VCaP (cell line): ENCODE results near the gene TPCN1.

Experiments
- H3K27ac ChIP-seq: fragments of 450-650 bp; 2 replicates; pipeline ENCODE4 v1.5.1; 2017
- TF ChIP-seq, protein P1 (sequence below): fragments of 450-650 bp; conservative IDR thresholded peaks from 2 replicates; pipeline ENCODE4 v1.5.1; 2017; ENCODE audit warnings: mild to moderate bottlenecking, moderate library complexity

Gene TPCN1

DNA sequence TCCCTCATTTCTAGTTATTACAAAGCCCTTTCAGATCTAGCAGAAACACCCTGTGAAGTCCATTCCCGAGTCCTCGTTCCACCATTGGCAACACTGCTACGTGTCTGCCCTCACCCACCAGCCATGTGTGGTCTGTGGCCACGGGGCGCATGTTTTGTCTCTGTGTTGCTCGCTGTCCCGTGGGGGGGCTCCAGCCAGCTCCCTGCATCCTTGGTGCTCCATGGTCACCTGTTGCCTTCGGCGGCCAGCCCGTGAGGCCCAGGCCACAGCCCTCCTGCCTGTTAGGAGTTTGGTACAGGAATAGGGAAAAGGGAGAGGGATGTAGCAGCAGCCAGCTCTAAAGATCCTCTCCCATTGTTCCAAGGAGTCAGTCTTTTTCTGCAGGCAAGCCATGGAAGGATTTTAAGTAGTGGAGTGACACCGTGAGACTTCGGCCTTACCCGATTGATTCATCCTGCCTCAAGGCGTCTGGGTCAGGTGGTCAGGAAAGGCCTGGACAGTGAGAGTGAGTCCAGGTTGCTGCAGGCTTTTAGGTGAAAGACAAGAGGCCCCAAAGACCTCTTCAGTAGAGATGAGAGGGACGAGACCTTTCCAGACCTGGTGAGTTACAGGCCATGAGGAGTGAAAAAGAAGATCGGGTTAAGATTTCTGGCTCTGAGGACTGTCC is 30.3 kb downstream of the TPCN1 start:
- H3K27ac ChIP-seq: no peak overlapping the region
- TF ChIP-seq, protein P1, sequence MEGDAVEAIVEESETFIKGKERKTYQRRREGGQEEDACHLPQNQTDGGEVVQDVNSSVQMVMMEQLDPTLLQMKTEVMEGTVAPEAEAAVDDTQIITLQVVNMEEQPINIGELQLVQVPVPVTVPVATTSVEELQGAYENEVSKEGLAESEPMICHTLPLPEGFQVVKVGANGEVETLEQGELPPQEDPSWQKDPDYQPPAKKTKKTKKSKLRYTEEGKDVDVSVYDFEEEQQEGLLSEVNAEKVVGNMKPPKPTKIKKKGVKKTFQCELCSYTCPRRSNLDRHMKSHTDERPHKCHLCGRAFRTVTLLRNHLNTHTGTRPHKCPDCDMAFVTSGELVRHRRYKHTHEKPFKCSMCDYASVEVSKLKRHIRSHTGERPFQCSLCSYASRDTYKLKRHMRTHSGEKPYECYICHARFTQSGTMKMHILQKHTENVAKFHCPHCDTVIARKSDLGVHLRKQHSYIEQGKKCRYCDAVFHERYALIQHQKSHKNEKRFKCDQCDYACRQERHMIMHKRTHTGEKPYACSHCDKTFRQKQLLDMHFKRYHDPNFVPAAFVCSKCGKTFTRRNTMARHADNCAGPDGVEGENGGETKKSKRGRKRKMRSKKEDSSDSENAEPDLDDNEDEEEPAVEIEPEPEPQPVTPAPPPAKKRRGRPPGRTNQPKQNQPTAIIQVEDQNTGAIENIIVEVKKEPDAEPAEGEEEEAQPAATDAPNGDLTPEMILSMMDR: no peak

DNA sequence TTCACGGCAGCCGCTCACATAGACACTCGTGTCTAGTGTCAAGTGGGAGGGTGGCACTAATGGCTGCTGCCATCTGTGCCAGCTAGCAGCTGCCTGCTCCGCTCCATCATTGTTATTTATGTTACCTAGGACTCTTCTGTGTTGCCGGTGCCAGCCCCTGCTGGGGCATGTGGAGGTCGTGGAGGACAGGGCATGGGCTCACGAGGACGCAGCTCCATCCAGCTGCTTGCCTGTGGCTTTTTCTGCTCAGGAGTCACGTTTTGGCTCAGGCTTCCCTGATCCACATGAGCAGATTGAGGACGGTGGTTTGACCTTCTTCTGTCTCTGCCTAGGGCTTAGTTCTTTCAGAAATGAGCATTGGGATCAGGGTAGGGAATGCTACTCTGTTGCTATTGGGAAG is 31.2 kb downstream of the TPCN1 start:
- TF ChIP-seq, protein P1: no peak
- no peak overlapping the region for H3K27ac ChIP-seq

DNA sequence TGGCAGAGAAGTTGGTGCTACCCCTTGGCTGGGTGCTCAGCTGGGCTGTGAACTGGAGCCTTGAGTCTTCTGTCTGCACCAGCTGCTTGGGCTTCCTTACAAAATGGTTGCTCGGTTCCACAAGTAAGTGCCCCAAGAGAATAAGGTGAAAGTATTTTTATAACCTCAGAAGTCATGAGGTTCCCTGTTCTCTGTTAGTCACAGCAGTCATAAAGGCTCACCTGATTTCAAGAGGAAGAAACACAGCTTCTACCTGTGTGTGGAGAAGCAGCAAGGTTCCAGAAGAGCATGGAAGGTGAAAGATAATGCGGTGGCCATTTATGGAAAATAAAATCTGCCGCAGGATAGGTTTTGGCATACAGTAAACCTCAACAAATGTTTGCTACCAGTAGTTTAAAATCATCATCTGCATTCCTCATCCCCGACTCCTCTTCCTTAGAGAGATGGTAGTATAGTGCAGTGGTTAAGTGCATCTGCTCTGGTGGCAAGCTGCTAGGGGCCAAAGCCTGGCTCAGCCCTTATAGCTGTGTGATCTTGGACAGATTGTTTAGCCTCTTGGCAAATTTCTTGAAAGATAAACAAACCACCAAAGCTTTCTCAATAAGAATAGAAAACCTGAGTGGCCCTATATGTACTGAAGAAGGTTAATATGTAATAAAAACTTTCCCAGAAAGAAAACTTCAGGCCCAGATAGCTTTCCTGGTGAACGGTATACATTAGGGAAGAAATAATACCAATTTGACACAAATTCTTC is 32.4 kb downstream of the TPCN1 start:
- TF ChIP-seq, protein P1: no peak
- H3K27ac ChIP-seq: peak overlapping the region; percentile 17

DNA sequence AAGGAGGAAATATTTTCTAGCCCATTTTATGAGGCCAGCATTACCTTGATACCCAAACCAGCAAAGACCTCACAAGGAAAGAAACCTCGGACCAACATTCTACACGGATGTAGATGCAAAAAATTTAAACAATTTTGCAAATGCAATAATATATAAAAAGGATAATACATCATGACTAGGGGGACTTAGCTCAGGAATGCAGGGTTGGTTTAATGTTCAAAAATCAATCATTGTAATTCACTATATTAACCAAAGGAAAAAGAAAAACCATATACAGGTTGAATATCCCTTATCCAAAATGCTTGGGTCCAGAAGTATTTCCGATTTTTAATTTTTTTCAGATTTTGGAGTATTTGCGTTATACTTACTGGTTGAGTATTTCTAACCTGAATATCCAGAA is 33.0 kb downstream of the TPCN1 start:
- TF ChIP-seq, protein P1: no peak

DNA sequence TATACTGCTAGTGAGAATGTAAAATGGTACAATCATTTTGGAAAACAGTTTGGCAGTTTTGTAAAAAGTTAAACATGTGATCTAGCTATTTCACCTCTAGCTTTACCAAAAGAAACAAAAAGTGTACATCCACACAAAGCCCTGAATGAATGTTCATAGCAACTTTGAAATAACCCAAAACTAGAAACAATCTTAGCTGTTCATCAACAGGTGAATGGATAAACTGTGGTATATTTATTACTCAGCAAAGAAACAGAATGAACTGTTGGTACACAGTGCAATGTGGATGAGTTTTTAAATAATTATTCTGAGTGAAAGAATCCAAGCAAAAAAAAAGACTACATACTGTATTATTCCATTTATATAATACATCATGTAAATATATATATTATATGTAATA is 36.3 kb downstream of the TPCN1 start:
- no peak overlapping the region for H3K27ac ChIP-seq
- TF ChIP-seq, protein P1: no peak

More for the DNA sequence above, 33.0 kb downstream of the TPCN1 start:
- no peak overlapping the region for H3K27ac ChIP-seq

DNA sequence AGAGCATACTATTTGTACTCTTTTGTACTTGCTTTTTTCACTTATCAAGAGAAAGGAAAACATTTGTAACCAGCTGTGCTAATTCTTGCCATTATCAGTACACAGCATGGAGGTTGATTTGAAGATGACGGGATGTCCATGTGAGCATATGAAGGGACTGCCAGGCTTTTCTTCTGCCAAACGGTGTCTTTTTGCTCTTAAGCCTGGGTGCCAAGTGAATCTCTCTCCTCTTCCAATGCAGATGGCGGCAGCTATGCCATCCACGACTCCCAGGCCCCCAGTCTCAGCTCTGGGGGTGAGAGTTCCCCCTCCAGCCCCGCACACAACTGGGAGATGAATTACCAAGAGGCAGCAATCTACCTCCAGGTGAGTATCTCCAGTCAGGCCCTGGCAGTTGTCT is 38.9 kb downstream of the TPCN1 start:
- peak overlapping the region; percentile 37 for H3K27ac ChIP-seq
- TF ChIP-seq, protein P1: no peak

DNA sequence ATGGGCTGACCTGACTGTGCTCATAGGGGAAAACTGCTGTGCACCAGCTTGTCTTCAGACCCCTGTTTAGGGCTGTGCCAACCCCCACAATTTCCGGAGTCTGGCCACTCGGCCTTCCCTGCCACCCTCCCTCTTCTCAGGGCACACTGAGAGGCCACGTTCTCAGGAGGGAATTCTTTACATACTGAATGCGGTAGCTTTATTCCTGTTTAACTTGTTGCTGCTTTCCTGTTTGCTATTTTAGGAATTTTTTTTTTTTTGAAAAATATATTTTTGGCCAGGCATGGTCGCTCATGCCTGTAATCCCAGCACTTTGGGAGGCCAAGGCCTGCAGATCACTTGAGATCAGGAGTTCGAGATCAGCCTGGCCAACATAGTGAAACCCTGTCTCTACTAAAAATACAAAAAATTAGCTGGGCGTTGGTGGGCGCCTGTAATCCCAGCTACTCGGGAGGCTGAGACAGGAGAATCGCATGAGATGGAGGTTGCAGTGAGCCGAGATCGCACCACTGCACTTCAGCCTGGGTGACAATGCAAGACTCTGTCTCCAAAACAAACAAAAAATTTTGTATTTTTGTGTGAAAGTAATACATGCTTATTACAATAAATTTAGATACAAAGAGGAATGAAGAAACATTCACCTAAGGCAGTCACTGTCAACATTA is 39.5 kb downstream of the TPCN1 start:
- peak overlapping the region; percentile 37 for H3K27ac ChIP-seq
- TF ChIP-seq, protein P1: no peak
